Measurements from ENCODE around the gene CTBP2. TPM values are rescaled to one million over a fixed set of nuclear protein-coding genes. Genes with fewer than 3 reads are reported as not detected.
"Not testable (repeated sequence)": the region's sequence is repeated elsewhere in the genome, so short reads cannot be mapped to it uniquely, and the experiment has no call there.

CTBP2 gene
- total RNA-seq, 2 experiments from 2014 or later = 0.19 to 0.42 TPM

DNA sequence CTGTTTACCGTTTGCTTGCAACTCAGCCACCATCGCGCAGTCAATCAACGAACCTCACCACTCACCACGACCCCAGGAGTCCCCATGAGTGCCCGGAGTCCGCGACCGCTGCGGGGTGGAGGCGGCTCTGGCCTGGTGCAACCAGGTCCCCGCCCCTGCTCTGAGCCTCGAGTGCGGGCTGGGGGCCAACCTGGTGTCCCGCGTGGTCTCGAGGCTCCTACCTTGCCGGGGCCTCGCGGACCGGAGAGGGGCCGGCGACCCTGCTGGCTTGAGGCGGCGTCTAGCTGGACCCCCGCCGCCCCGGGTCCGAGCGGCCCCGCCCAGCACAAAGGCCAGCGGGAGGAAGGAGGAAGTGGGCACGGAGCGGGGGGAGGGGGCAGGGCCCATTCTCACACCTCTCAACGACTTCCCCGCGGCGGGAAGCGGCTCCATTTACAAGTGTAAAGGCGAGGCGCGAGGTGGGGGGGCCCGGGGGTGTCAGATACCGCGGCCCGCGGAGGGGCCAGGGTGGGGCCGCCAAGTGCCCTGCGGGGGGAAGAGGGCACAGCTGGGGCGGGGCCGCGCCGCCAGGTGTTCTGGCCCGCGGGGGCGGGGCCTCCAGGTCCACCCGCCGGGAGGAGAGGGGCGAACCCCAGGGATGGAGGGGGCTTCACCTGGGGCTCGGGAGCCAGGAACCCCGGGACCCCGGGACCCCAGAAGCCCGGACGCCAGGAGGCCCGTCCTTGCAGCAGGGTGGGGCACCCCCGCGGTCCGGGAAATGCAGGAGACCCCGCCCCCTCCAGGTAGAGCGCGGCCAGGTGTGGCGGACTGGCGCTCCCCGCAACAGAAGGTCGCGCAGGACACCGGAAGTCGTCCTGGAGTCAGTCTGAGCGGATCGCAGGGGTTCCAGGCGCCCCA lies 8.6 kb downstream of the CTBP2 start:
- no peak overlapping the region for H3K27ac Mint-ChIP-seq
- peaks cover 64% of the 10 kb centered on the region for H3K27me3 Mint-ChIP-seq (ENCODE audit: low read depth)
- H3K4me3 Mint-ChIP-seq = no peak overlapping the region
- intact Hi-C loops (cut with micrococcal nuclease) = no loop called here
- H3K4me1 Mint-ChIP-seq (ENCODE audit: low read depth) = peaks cover 1% of the 10 kb centered on the region
- DNase-seq = no peak
- no peaks in the 10 kb centered on the region for H3K36me3 Mint-ChIP-seq (ENCODE audit: low read depth)
- H3K9me3 Mint-ChIP-seq = no peaks in the 10 kb centered on the region
- CTCF ChIA-PET = no interaction called here

DNA sequence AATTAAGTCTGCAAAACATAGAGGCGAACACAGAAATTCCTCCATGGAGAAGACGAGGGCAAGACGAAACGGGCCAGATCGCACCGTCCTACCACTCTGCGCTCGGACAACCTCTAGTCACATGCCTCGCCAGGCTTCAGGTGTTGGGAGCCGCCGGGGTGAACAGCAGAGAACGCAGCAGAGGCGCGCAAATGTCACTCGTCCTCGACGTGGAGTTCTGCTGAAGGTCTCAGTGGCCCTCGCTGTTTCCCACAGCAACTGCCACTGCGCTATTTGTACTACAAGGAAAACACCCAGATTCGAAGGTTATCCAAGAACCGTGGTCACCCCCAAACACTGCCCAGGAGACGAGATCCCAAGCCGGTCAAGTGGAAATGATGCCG lies 9.2 kb downstream of the CTBP2 start:
- intact Hi-C loops (cut with micrococcal nuclease) = no loop called here
- CTCF ChIA-PET = no interaction called here
- Mint-ChIP-seq H3K9me3 (no peaks in the 10 kb centered on the region), H3K4me1 (ENCODE audit: low read depth) (peaks cover 1% of the 10 kb centered on the region), H3K4me3 (no peak overlapping the region), H3K36me3 (ENCODE audit: low read depth) (no peaks in the 10 kb centered on the region), H3K27ac (no peak overlapping the region), H3K27me3 (ENCODE audit: low read depth) (peaks cover 64% of the 10 kb centered on the region)
- DNase-seq = no peak

DNA sequence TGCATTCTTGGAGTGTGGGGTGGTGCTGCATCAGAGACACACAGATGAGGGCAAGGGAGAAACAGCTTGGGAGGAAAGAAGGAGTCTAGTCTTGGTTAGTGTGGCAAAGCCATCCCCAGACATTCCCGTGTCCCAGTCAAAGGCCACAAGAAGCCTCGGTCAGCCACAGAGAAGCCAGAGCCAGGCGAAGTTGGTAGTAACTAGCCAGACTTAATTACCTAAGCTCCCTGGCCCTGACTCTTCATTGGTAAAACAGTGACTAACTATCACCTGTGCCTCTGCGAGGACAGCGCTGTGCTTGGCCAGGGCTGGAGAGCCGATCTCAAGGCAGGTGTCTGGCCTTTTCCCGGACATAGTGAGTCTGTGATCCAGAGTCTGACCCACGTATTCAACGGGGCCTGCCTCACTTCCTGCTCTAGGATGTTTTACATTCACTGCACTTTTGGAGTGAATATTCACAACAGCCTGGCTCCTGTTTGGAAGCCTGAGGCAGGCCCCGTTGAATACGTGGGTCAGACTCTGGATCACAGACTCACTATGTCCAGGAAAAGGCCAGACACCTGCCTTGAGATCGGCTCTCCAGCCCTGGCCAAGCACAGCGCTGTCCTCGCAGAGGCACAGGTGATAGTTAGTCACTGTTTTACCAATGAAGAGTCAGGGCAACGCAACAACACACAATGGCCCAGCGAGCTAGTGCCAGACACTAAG lies 9.8 kb downstream of the CTBP2 start:
- H3K4me3 Mint-ChIP-seq; intact Hi-C loops (cut with micrococcal nuclease); H3K36me3 Mint-ChIP-seq (ENCODE audit: low read depth); CTCF ChIA-PET; H3K4me1 Mint-ChIP-seq (ENCODE audit: low read depth); DNase-seq; H3K9me3 Mint-ChIP-seq; H3K27ac Mint-ChIP-seq: not testable (repeated sequence)
- peaks cover 61% of the 10 kb centered on the region for H3K27me3 Mint-ChIP-seq (ENCODE audit: low read depth)

- Mint-ChIP-seq H3K36me3 (ENCODE audit: low read depth) (no peaks in the 10 kb centered on the region), H3K4me3 (no peak overlapping the region), H3K27me3 (ENCODE audit: low read depth) (peaks cover 59% of the 10 kb centered on the region), H3K4me1 (ENCODE audit: low read depth) (peaks cover 1% of the 10 kb centered on the region), H3K9me3 (no peaks in the 10 kb centered on the region), H3K27ac (no peak overlapping the region)
- intact Hi-C loops (cut with micrococcal nuclease) = loop anchor here (1.0 kb wide), 1 partner anchor 20 kb away; no protein-coding TSS in a partner anchor
- no peak for DNase-seq
- CTCF ChIA-PET = no interaction called here
These were observed 10.7 kb downstream of the CTBP2 start for GRCh38 chr10:125149680-125150047.

GRCh38 chr10:125149036-125149679 lies 11.2 kb downstream of the CTBP2 start:
- no peak overlapping the region for H3K27ac Mint-ChIP-seq
- intact Hi-C loops (cut with micrococcal nuclease) = loop anchor here (1.0 kb wide), 1 partner anchor 20 kb away; no protein-coding TSS in a partner anchor
- no peak overlapping the region for H3K4me3 Mint-ChIP-seq
- no peaks in the 10 kb centered on the region for H3K36me3 Mint-ChIP-seq (ENCODE audit: low read depth)
- CTCF ChIA-PET = no interaction called here
- no peaks in the 10 kb centered on the region for H3K9me3 Mint-ChIP-seq
- peaks cover 1% of the 10 kb centered on the region for H3K4me1 Mint-ChIP-seq (ENCODE audit: low read depth)
- DNase-seq = no peak
- H3K27me3 Mint-ChIP-seq (ENCODE audit: low read depth) = peaks cover 56% of the 10 kb centered on the region

- H3K4me3 Mint-ChIP-seq = no peak overlapping the region
- no peaks in the 10 kb centered on the region for H3K36me3 Mint-ChIP-seq (ENCODE audit: low read depth)
- peaks cover 50% of the 10 kb centered on the region for H3K27me3 Mint-ChIP-seq (ENCODE audit: low read depth)
- H3K4me1 Mint-ChIP-seq (ENCODE audit: low read depth) = peaks cover 1% of the 10 kb centered on the region
- H3K27ac Mint-ChIP-seq = no peak overlapping the region
- CTCF ChIA-PET = no interaction called here
- intact Hi-C loops (cut with micrococcal nuclease) = no loop called here
- H3K9me3 Mint-ChIP-seq = no peaks in the 10 kb centered on the region
- DNase-seq = no peak
These were observed 11.8 kb downstream of the CTBP2 start for GRCh38 chr10:125148528-125148927.

DNA sequence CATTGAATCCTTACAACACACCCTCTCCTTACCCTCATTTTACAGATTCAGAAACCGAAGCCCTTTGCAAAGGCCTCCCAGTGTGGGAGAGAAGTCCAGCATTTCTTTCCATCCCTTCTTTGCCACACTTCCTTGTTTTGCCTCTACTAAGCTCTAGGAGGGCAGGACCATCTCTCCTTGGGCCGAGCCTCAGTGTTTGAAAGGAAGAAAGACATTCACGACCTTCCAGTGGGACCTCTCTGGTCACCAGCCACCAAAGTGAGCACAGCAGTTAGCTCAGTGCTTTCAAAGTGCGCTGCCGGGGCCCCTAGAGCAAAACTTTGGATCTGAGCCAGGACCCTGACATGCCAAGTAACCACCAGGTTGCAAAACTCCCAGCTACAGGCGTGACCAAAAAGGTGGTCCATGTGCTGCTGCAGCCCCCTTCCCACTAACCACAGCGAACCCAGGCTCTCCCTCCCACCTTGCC lies 12.4 kb downstream of the CTBP2 start:
- no peak for DNase-seq
- Mint-ChIP-seq H3K9me3 (no peaks in the 10 kb centered on the region), H3K27ac (no peak overlapping the region), H3K4me1 (ENCODE audit: low read depth) (peaks cover 1% of the 10 kb centered on the region), H3K27me3 (ENCODE audit: low read depth) (peaks cover 45% of the 10 kb centered on the region), H3K4me3 (no peak overlapping the region), H3K36me3 (ENCODE audit: low read depth) (no peaks in the 10 kb centered on the region)
- CTCF ChIA-PET = no interaction called here
- intact Hi-C loops (cut with micrococcal nuclease) = no loop called here

DNA sequence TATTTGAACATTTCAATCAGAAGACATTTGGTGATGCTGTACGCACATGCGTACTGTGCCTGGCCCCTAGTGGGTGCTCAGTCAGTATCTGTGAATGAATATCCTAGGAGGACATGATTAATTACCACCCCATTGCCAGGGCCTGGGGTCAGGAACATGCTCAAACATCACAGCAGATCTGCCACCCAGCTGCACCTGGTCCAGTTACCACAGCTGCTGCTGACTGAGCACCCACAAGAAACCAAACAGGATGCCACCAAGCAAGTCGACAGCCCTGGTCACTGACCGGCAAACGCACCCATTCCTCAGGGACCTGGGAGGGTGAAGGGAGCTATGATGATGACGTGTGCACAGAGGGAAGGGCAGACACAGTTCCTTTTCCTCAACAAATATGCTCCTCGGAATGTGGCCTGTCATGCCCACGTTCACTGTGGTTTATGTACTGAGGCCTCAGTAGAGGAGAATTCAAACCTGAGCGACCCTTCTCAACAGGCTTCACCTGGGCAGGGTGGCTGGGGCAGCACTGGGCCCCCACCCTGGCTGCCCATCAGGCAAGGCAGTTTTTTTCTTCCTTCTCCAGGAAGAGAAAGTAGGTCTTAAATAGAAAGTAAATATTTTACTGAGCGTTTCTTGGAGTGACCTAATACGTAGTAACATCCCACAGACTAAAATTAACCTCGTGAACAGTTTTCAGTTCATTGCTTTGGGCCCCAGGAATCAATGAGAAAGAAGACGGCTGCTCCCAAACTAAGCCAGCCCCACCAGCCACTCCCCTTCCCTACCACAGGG lies 13.4 kb downstream of the CTBP2 start:
- H3K27me3 Mint-ChIP-seq (ENCODE audit: low read depth) = peaks cover 41% of the 10 kb centered on the region
- intact Hi-C loops (cut with micrococcal nuclease) = no loop called here
- H3K36me3 Mint-ChIP-seq (ENCODE audit: low read depth) = no peaks in the 10 kb centered on the region
- no peak for DNase-seq
- no peaks in the 10 kb centered on the region for H3K9me3 Mint-ChIP-seq
- CTCF ChIA-PET = no interaction called here
- H3K4me3 Mint-ChIP-seq = no peak overlapping the region
- peaks cover 1% of the 10 kb centered on the region for H3K4me1 Mint-ChIP-seq (ENCODE audit: low read depth)
- no peak overlapping the region for H3K27ac Mint-ChIP-seq

DNA sequence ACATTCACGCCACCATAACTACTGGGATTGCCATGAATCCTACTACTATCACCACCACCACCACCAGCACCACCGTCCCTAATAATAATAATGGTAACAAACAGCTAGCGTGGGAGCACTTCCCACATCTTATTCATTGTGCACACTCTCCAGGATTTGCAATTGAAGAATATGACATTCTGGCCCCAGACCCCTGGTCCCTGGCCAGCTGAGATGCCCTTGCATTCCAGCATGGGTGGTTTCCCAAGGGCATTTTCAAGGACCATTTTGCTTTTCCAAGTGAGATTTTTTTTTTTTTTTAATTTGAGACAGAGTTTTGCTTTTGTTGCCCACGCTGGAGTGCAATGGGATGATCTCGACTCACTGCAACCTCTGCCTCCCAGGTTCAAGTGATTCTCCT lies 14.7 kb downstream of the CTBP2 start:
- intact Hi-C loops (cut with micrococcal nuclease) = no loop called here
- CTCF ChIA-PET = no interaction called here
- no peak for DNase-seq
- Mint-ChIP-seq H3K4me1 (ENCODE audit: low read depth) (no peaks in the 10 kb centered on the region), H3K36me3 (ENCODE audit: low read depth) (no peaks in the 10 kb centered on the region), H3K4me3 (no peak overlapping the region), H3K27me3 (ENCODE audit: low read depth) (peaks cover 33% of the 10 kb centered on the region), H3K27ac (no peak overlapping the region), H3K9me3 (no peaks in the 10 kb centered on the region)

DNA sequence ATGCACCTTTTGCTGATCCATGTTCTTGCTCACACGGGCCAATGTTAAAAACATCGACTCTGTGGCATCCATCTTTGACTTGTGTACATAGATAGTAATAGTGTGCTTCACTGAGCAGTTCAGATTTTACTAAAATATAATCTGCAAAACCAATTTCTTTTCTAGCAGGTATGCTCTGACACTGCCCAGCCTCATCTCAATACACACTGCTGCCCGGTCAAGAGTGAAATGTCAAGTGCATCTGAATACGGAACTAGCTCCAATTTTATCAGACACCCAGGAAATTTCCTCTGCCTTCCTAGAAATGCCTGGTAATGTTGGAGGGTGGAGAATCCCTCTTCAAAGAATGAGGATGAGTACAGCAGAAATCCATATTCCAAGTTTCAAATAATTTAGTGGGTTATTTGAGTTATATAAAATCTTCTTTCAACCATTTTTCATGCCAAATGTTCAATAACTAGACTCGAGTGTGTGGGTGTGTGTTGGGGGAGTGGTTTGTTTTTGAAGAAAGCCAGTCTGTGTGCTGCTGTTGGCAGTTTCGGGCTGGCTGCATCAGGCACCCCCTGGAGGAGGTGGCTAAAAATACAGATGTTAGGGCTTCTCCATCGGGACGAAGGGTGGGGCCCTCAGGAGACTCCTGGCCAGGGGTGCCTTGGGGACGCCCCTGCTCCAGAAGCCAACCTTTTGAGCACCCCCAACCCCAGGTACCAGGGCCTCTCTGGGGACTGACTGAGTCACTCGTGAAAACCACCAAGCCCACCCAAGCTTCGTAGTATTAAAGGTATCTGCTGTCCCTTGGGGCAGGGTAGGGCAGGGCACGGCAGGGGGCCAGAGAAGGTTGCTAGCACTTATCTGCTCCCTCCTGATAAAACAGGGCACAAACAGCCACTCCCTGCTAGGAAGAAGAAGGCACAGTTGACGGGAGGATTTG lies 15.4 kb downstream of the CTBP2 start:
- H3K9me3 Mint-ChIP-seq = no peaks in the 10 kb centered on the region
- DNase-seq = no peak
- H3K4me3 Mint-ChIP-seq = no peak overlapping the region
- H3K27ac Mint-ChIP-seq = no peak overlapping the region
- CTCF ChIA-PET = no interaction called here
- intact Hi-C loops (cut with micrococcal nuclease) = no loop called here
- H3K27me3 Mint-ChIP-seq (ENCODE audit: low read depth) = peaks cover 29% of the 10 kb centered on the region
- H3K4me1 Mint-ChIP-seq (ENCODE audit: low read depth) = no peaks in the 10 kb centered on the region
- no peaks in the 10 kb centered on the region for H3K36me3 Mint-ChIP-seq (ENCODE audit: low read depth)

GRCh38 chr10:125144206-125144605 lies 16.2 kb downstream of the CTBP2 start:
- CTCF ChIA-PET = no interaction called here
- Mint-ChIP-seq H3K36me3 (ENCODE audit: low read depth) (no peaks in the 10 kb centered on the region), H3K4me3 (no peak overlapping the region), H3K9me3 (no peaks in the 10 kb centered on the region), H3K27me3 (ENCODE audit: low read depth) (peaks cover 25% of the 10 kb centered on the region), H3K27ac (no peak overlapping the region), H3K4me1 (ENCODE audit: low read depth) (no peaks in the 10 kb centered on the region)
- intact Hi-C loops (cut with micrococcal nuclease) = no loop called here
- no peak for DNase-seq

Measured in activated naive CD4-positive, alpha-beta T cell treated with anti-CD3 and anti-CD28 coated beads for 36 hours (primary cell).